NCI-H524 treated with DMSO at 0.1 percent for 48 hours (cell line): ENCODE measurements around the gene BBS9.
"Not testable (repeated sequence)": the region's sequence is repeated elsewhere in the genome, so short reads cannot be mapped to it uniquely, and the experiment has no call there.

Source experiments
- DNase-seq: peaks from one replicate; lab custom pipeline; 2025; lab: John Stamatoyannopoulos, UW

The BBS9 gene

GRCh38 chr7:33431543-33431942 lies 302.2 kb downstream of the BBS9 start:
- DNase-seq: no peak

GRCh38 chr7:33432821-33433220 lies 303.5 kb downstream of the BBS9 start:
- no peak for DNase-seq

GRCh38 chr7:33433357-33433756 lies 304.0 kb downstream of the BBS9 start:
- no peak for DNase-seq

- DNase-seq: peak; percentile 70
Observed at GRCh38 chr7:33444511-33444910, 315.1 kb downstream of the BBS9 start.

GRCh38 chr7:33446551-33446950 lies 317.2 kb downstream of the BBS9 start:
- peak; percentile 3 for DNase-seq

DNA sequence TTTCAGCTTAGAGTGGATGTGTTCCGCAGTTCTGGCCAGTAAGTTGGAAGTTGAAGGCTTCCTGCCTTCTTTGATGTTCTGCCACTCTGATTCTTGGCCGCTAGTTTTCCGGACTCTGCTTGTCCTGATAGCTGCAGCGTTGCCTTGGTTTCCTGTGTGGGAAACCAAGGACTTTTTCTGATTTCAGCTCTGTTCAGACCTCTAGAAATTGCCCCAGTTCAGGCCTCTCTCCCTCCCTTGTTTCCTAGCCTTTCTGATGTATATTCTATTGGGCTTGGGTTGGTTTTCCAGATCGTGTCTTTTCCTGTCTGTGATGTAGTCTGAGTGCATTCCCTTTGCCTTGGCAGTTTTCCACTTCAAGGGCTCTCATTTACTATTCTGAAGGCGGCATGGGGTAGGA lies 318.7 kb downstream of the BBS9 start:
- DNase-seq: no peak

DNA sequence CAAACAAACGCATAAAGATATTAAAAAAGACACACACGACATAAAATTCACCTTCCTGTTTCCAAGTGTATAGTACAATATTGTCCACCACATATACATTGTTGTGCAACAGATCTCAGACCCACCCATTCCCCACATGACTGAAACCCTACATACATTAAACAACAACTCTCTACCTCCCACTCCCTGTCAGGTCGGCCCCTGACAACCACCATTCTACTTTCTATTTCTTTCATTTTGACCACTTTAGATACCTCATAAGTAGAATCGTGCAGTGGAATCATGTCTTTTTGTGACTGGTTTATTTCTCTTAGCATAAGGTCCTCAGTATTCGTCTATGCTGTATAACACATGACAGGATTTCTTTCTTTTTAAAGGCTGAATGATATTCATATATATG lies 320.5 kb downstream of the BBS9 start:
- no peak for DNase-seq

DNA sequence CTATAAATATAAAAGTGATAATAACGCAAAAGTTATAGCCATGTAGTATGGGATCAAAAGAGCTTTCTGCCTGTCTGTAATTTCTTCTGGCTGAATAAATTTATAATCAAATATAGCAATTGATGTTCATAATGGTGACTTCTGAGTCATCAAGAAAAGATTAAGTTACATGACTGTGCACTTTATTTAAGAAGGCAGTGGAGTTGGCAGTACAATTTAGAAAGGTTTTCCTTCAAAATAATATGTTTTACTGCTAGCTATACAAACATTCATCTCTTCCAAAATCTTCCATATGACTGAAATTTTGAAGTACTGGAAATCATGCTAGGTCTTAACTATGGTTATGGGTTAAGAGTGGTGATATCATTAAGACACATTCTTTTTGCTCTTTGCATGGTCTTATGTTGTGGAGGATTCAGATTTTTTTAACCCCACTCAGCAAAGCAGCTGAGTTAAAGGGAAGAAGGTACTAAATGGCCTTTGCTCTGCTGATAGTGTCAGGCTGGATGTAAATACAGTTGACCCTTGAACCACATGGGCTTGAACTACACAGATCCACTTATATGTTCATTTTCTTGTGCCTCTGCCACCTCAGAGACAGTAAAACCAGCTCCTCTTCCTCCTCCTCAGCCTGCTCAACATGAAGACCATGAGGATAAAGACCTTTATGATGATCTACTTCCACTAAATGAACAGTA lies 323.6 kb downstream of the BBS9 start:
- DNase-seq: no peak

GRCh38 chr7:33457039-33457438 lies 327.7 kb downstream of the BBS9 start:
- DNase-seq: no peak

- no peak for DNase-seq
Observed at GRCh38 chr7:33458581-33458980, 329.2 kb downstream of the BBS9 start.

- peak; percentile 2 for DNase-seq
Observed at GRCh38 chr7:33459340-33459751, 330.0 kb downstream of the BBS9 start.

DNA sequence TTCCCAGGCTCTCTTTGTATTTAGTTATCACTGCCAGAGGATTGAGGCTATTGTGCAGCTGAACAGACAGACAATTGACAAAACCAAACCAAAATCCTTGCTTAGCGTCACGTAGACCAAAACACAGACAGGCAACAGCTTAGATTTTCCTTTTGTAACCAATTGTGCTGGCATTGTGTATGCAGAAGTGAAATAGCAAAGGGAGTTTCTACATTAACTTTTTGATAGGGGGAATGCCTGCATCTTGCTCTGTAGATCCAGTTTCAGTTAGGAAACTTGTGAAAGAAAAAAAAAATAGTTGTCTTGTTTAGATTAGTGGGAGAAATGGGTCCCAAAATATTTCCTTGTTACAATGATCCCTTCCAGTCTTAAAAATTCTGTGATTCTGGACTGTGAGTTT lies 333.8 kb downstream of the BBS9 start:
- DNase-seq: no peak

- DNase-seq: no peak
Observed at GRCh38 chr7:33466203-33466602, 336.8 kb downstream of the BBS9 start.

GRCh38 chr7:33471636-33472242 lies 342.4 kb downstream of the BBS9 start:
- no peak for DNase-seq

DNA sequence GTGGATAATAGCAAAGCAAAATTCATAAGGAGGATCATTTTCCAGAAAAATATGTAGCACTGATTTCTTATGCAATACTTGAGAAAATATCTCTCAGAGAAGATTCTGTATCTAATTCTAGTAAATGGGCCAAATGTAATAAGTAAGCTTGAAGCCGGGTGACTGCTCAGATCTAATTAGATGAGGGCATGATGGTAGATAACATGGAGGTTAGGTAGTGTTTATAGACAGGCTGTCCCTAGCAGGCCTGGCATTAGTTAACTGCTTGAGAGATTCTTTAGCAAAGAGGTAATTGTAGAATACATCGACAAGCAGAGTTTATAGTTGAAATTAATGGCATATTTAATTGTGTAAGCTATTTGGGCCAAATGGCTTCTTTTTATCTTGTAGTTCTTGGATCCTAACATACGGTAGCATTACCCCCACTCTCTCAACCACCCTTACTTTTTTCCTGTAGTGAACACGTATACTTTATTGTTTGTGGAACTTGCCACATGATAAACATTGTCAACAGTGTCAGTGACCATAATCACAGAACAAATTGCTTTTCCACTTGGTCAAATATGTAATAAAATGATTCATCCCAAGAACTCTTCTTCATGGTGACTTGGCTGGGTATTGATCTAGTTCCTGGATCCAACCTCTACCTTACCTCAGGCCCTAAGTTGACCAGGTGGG lies 343.1 kb downstream of the BBS9 start:
- no peak for DNase-seq

GRCh38 chr7:33477719-33478480 lies 348.5 kb downstream of the BBS9 start:
- no peak for DNase-seq

DNA sequence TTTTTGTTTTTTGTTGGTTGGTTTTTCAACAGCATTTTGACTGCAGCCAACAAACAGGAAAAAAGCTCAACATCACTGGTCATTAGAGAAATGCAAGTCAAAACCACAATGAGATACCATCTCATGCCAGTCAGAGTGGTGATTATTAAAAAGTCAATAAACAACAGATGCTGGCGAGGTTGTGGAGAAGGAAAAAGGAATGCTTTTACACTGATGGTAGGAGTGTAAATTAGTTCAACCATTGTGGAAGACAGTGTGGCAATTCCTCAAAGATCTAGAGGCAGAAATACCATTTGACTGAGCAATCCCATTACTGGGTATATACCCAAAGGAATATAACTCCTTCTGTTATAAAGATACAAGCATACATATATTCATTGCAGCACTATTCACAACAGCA lies 355.1 kb downstream of the BBS9 start:
- DNase-seq: not testable (repeated sequence)

- DNase-seq: no peak
Observed at GRCh38 chr7:33485747-33486493, 356.6 kb downstream of the BBS9 start.

DNA sequence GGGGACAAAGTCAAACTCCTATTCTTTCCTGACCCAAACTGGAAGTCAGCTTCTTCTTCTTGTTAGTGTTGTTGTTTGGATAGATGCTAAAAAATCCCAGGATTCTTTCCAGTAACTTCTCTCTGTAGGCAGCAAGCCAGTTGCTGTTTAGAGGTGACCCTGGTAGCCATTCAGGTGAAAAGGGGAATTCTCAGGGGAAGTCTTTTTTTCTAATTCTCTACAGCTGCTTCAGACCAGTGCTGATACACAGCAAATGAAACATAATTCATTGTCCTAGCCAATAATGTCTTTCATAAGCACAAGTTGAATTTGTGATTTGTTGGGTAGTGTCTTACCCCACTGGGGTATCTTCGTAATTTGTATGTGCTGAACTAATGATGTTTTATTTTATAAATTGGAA lies 357.3 kb downstream of the BBS9 start:
- DNase-seq: no peak

- DNase-seq: no peak
Observed at GRCh38 chr7:33487998-33488682, 358.8 kb downstream of the BBS9 start.

DNA sequence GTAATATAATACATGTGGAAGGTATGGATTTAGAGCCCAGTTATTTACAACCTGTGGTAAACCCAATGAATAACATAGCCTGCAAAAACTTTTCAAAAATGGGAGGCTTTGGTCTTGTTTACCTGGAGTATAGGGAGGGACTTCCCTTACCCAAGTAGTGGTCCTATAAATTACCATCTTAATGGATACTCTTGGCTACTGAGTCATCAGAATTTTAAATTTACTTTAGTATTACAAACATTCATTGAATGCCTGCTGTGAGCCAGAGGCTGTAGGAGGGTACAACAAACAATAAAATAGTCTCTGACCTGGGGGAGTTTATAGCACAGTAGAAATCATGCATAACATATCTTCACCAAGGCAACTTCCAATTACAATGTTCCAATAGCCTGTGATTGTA lies 365.1 kb downstream of the BBS9 start:
- no peak for DNase-seq
